GOT3 (cell line): ENCODE data around the gene SETX.

Experiments used
- DNase-seq: peaks from one replicate; lab custom pipeline; 2025; ENCODE audit warnings: mixed read lengths; lab: John Stamatoyannopoulos, UW

Gene SETX

GRCh38 chr9:132216861-132217619 is 137.7 kb downstream of the SETX start:
- no peak for DNase-seq

GRCh38 chr9:132214027-132214622 is 140.7 kb downstream of the SETX start:
- DNase-seq: peak; percentile 60

- no peak for DNase-seq
Measured at GRCh38 chr9:132211570-132211969, 143.2 kb downstream of the SETX start.
